Breast epithelium (tissue), 4 donors: Measurements from ENCODE around the gene DRD4. TPM values are rescaled to one million over a fixed set of nuclear protein-coding genes. Genes with fewer than 3 reads are reported as not detected.

Experiments used
- DNase-seq, 2 donors: peaks; one replicate each; pipeline ENCODE4 v3.0.0-alpha.2; 2019; ENCODE audit warnings: low spot score in 2 of 2
- H3K27ac ChIP-seq, 2 donors: fragments of 200-600 bp; sonication (generic) in 1 of 2; one replicate each; pipeline ENCODE4 v1.5.1; 2016 to 2019; ENCODE audit warnings: mild to moderate bottlenecking in 1 of 2
- H3K27me3 ChIP-seq, 2 donors: fragments of 200-600 bp; sonication (generic) in 1 of 2; one replicate each; pipeline versions ENCODE4 v1.5.1 to v1.6.0; 2017 to 2019; ENCODE audit warnings: control low read depth in 1 of 2, mild to moderate bottlenecking in 1 of 2
- H3K36me3 ChIP-seq: fragments of 200-600 bp; one replicate; pipeline ENCODE4 v1.5.1; 2019
- H3K4me1 ChIP-seq, 2 donors: fragments of 200-600 bp; sonication (generic); one replicate each; pipeline ENCODE4 v1.5.1; 2016 to 2019; ENCODE audit warnings: control low read depth in 1 of 2
- H3K4me3 ChIP-seq, 3 donors: fragments of 200-600 bp; sonication (generic); 1 replicate in 2 of 3; 2 replicates in 1 of 3; pipeline ENCODE4 v1.5.1; 2016 to 2019; ENCODE audit warnings: mild to moderate bottlenecking in 3 of 3, moderate library complexity in 2 of 3
- H3K9me3 ChIP-seq, 2 donors: fragments of 200-600 bp; sonication (generic) in 1 of 2; one replicate each; pipeline ENCODE4 v1.5.1; 2016 to 2019; ENCODE audit warnings: control low read depth in 1 of 2
- POLR2A ChIP-seq: fragments of 450-650 bp; IDR thresholded peaks from one replicate; pipeline ENCODE4 v1.6.1; 2016; ENCODE audit warnings: antibody characterized with exemption, mild to moderate bottlenecking, moderate library complexity
- POLR2AphosphoS5 ChIP-seq, 3 donors: sonication (generic); formaldehyde crosslinking; IDR thresholded peaks; one replicate each; pipeline ENCODE4 v1.6.1; 2017; ENCODE audit warnings: antibody characterized with exemption in 3 of 3
- intact Hi-C: fragments of 100-400 bp; cut with DNase I; formaldehyde crosslinking; loops from one replicate; pipeline ENCODE4 v1.15.1; 2023; ENCODE audit warnings: low total_unique reads
- total RNA-seq, 3 donors: library from RNA; depleted of rRNA; stranded (reverse); fragments of >200 nt; gene quantifications; one replicate each; pipeline ENCODE4 v1.1.0, GENCODE V29; 2016
- TF ChIP-seq, protein P1 (sequence below), 3 donors: fragments of 450-650 bp; IDR thresholded peaks; one replicate each; pipeline ENCODE4 v1.5.1; 2016 to 2017; ENCODE audit warnings: antibody characterized with exemption in 3 of 3, mild to moderate bottlenecking in 3 of 3, moderate library complexity in 3 of 3

Gene DRD4
- total RNA-seq, 3 donors from 2014 or later = 0.29 TPM; not detected in 2

DNA sequence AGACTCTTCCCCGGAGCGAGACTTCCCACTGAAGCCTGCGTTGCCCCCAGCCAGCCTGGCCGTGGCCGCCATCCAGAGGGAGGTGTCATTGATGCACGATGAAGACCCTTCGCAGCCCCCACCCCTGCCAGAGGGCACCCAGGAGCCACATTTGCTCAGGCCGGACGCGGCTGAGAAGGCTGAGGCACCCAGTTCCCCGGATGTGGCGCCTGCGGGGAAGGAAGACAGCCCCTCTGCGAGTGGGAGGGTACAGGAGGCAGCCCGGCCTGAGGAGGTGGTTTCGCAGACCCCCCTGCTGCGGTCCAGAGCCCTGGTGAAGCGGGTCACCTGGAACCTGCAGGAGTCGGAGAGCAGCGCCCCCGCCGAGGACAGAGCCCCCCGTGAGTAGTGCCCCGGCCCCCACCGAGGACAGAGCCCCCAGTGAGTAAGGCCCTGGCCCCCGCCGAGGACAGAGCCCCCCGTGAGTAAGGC lies 27.7 kb upstream of the DRD4 start:
- no peak overlapping the region for H3K27ac ChIP-seq
- no peak for DNase-seq
- no peaks in the 10 kb centered on the region for H3K27me3 ChIP-seq
- TF ChIP-seq POLR2AphosphoS5 (IDR thresholded peaks at IDR 0.05) = no peak
- TF ChIP-seq, protein P1, sequence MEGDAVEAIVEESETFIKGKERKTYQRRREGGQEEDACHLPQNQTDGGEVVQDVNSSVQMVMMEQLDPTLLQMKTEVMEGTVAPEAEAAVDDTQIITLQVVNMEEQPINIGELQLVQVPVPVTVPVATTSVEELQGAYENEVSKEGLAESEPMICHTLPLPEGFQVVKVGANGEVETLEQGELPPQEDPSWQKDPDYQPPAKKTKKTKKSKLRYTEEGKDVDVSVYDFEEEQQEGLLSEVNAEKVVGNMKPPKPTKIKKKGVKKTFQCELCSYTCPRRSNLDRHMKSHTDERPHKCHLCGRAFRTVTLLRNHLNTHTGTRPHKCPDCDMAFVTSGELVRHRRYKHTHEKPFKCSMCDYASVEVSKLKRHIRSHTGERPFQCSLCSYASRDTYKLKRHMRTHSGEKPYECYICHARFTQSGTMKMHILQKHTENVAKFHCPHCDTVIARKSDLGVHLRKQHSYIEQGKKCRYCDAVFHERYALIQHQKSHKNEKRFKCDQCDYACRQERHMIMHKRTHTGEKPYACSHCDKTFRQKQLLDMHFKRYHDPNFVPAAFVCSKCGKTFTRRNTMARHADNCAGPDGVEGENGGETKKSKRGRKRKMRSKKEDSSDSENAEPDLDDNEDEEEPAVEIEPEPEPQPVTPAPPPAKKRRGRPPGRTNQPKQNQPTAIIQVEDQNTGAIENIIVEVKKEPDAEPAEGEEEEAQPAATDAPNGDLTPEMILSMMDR (IDR thresholded peaks at IDR 0.05) = no peak
- TF ChIP-seq POLR2A = no peak
- H3K4me3 ChIP-seq = no peak overlapping the region
- peaks cover 3 to 9% of the 10 kb centered on the region in 2 donors for H3K4me1 ChIP-seq
- intact Hi-C loops = no loop called here
- no peaks in the 10 kb centered on the region for H3K9me3 ChIP-seq
- peaks cover 11% of the 10 kb centered on the region for H3K36me3 ChIP-seq

DNA sequence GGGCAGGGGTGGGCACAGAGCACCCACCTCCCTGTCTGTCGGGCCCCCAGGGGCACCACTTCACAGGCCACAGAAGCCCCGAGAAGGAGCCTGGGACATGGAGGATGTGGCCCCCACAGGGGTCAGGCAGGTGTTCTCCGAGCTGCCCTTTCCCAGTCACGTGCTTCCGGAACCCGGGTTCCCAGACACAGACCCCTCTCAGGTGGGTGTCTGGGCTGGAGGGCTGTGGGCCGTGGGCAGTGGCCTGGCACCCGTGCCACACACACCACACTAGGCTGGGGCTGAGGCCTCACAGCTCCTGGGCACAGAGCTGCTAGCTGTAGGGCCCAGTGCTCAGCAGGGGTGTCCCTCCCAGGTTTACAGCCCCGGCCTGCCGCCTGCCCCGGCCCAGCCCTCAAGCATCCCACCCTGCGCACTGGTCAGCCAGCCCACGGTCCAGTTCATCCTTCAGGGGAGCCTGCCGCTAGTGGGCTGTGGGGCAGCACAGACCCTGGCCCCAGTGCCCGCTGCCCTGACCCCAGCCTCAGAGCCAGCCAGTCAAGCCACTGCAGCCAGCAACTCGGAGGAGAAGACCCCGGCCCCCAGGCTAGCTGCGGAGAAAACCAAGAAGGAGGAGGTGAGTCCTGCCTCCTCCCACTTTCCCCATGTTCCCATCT lies 26.8 kb upstream of the DRD4 start:
- H3K4me1 ChIP-seq = peaks cover 10 to 13% of the 10 kb centered on the region in 2 donors
- no peak overlapping the region for H3K4me3 ChIP-seq
- H3K36me3 ChIP-seq = peaks cover 5% of the 10 kb centered on the region
- H3K9me3 ChIP-seq = no peaks in the 10 kb centered on the region
- TF ChIP-seq POLR2AphosphoS5 (IDR thresholded peaks at IDR 0.05) (no peak), POLR2A (no peak)
- TF ChIP-seq, protein P1 (IDR thresholded peaks at IDR 0.05) = no peak
- H3K27ac ChIP-seq = no peak overlapping the region
- H3K27me3 ChIP-seq = no peaks in the 10 kb centered on the region
- intact Hi-C loops = no loop called here
- no peak for DNase-seq

DNA sequence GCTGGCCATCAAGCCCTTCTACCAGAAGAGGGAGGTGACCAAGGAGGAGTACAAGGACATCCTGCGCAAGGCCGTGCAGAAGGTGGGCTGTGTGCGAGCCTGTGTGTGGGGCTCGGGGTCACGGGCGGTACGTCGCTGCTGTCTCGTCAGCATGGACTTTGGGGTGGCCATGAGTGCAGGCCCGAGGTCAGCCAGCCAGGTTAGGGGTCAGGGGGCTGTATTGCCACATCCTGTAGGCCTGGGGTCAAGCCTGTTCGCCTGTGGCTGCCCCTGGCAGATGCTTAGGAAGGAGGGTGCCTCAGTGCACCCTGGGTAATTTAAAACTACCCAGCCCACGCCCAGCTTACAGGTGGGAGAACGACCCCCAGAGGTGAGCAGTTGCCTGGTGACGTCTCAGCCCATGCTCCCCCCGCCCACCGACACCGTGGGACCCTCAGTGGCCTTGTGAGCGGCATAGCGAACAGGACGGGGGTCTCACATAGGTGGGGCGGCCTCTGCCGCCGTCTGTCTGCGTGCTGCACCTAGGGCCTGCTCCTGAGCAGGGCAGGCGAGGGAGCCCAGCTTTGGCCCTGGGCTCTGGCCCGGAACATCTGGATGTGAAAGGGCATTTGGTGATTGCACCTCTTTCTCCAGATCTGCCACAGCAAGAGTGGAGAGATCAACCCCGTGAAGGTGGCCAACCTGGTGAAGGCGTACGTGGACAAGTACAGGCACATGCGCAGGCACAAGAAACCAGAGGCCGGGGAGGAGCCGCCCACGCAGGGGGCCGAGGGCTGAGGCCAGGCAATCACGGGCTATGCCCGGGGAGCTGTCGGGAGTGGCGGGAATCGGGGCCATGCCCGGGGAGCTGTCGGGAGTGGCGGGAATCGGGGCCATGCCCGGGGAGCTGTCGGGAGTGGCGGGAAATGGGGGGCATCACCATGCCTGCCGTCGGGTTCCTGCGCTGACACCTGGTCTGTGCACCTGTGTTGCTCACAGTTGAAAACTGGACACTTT lies 25.8 kb upstream of the DRD4 start:
- H3K9me3 ChIP-seq = no peaks in the 10 kb centered on the region
- H3K36me3 ChIP-seq = peaks cover 5% of the 10 kb centered on the region
- no peak overlapping the region for H3K27ac ChIP-seq
- H3K4me1 ChIP-seq = peaks cover 10 to 13% of the 10 kb centered on the region in 2 donors
- intact Hi-C loops = no loop called here
- TF ChIP-seq, protein P1 (IDR thresholded peaks at IDR 0.05) = no peak
- TF ChIP-seq POLR2AphosphoS5 (IDR thresholded peaks at IDR 0.05) (no peak), POLR2A (no peak)
- H3K27me3 ChIP-seq = no peaks in the 10 kb centered on the region
- no peak for DNase-seq
- no peak overlapping the region for H3K4me3 ChIP-seq

DNA sequence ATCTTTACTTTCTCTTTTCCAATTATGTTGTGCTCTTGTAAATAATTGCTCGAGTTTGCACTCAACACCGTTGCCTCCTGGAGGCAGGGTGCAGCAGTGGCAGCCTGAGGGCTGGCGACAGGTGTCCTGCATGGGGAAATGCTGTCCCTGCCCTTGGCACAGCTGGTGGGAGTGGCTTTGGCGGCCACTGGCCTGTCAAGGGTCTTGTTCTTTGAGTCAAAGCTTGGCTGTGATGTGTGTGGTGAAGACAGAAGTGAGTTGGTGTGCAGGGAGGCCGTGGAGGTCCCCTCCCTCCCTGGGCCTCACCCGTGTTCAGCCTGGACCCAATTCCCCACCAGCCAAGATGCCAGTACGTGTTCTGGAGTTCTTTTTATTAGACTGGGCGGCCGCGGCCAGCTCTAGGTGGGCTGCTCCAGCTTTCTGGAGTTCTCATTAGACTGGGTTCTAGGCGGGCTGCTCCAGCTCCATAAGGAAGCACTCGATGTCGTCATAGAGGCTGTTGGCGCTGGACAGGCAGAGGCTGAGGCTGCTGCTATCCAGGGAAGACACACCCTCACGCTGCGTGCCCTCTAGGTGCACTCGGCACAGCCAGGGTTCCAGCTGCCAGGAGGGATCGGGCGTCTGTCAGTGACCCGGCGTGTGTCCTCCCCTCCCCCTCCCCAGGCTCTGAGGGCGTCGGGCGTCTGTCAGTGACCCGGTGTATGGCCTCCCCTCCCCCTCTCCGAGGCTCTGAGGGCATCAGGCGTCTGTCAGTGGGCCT lies 24.7 kb upstream of the DRD4 start:
- TF ChIP-seq, protein P1 (IDR thresholded peaks at IDR 0.05) = no peak
- no peak for TF ChIP-seq POLR2A
- TF ChIP-seq POLR2AphosphoS5 (IDR thresholded peaks at IDR 0.05) = no peak
- DNase-seq = no peak
- Histone ChIP-seq H3K9me3 (no peaks in the 10 kb centered on the region), H3K27ac (peak overlapping the region in 1 of 2 donors; percentile 13), H3K4me1 (peaks cover 10 to 13% of the 10 kb centered on the region in 2 donors), H3K27me3 (no peaks in the 10 kb centered on the region), H3K36me3 (peaks cover 5% of the 10 kb centered on the region), H3K4me3 (no peak overlapping the region)
- intact Hi-C loops = no loop called here
